IMR-90 (cell line): ENCODE measurements around the gene RPL27A.

Source experiments
- CTCF ChIP-seq: conservative IDR thresholded peaks from 2 replicates; pipeline ENCODE4 v1.5.1; 2012; ENCODE audit warnings: mild to moderate bottlenecking, low read depth, low read length, improper control_type of control experiment
- ELK1 ChIP-seq: fragments of 150-350 bp; IDR thresholded peaks from 2 replicates; pipeline ENCODE4 v1.6.1; 2016; ENCODE audit warnings: low read depth, mild to moderate bottlenecking, low read length, moderate library complexity, borderline replicate concordance
- SMC3 ChIP-seq: fragments of 150-350 bp; IDR thresholded peaks from 2 replicates; pipeline ENCODE4 v1.6.1; 2016; ENCODE audit warnings: low read depth, mild to moderate bottlenecking, antibody characterized with exemption, low read length, moderate library complexity

- TF ChIP-seq CTCF (no peak), SMC3 (no peak), ELK1 (no peak)
Observed at GRCh38 chr11:8719211-8719649, 36.6 kb downstream of the RPL27A start.
